ENCODE measurements around the gene RSPH6A. TPM values are rescaled to one million over a fixed set of nuclear protein-coding genes. Genes with fewer than 3 reads are reported as not detected.

Gene RSPH6A
- total and polyA plus RNA-seq, 2 of the 4 experiments (the other 2 are of a cell fraction): under 0.01 to 0.09 TPM

DNA sequence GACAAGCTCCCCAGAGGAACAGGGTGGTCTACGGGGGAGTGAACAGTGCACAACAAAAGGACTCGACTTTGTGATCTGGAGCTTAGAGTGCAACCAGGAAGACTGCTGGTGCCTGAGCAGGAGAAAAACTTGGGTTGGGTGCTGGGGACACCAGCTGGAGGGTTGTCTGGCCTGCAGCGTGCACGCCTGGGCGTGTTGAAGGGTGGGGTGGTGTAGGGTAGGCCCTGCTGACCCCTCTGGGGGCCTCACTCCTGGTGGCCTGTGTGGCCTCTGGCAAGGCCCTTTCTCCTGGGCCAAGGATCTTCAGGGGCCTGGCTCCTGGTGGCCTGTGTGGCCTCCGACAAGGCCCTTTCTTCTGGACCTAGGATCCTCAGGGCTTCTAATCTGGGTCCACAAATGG is 4.7 kb upstream of the RSPH6A start:
- H4K8ac ChIP-seq (ENCODE audit: low read depth in 2 of 2, low read length in 2 of 2): no peak overlapping the region
- no peak overlapping the region for H3K56ac ChIP-seq (ENCODE audit: extremely low read depth, insufficient read depth, low read length)
- H4K20me1 ChIP-seq (ENCODE audit: insufficient read depth, low read length): peaks cover 9% of the 10 kb centered on the region
- H3K79me1 ChIP-seq (ENCODE audit: low read depth in 1 of 2, low read length in 2 of 2): no peaks in the 10 kb centered on the region; a peak in 1 of 4 replicates
- H2BK15ac ChIP-seq (ENCODE audit: low read depth, low read length): no peak overlapping the region
- no peak overlapping the region for H3K27ac ChIP-seq (ENCODE audit: insufficient read depth, low read length)
- no peak overlapping the region for H3K4me3 ChIP-seq (ENCODE audit: insufficient read depth, low read depth, low read length)
- H3K27me3 ChIP-seq (ENCODE audit: control insufficient read depth, insufficient read depth, low read length): no peaks in the 10 kb centered on the region
- CTCF ChIA-PET: no interaction called here
- no peak overlapping the region for H3K23ac ChIP-seq (ENCODE audit: low read depth, low read length)
- no peak overlapping the region for H4K91ac ChIP-seq (ENCODE audit: insufficient read depth, low read depth, low read length)
- peaks cover 50% of the 10 kb centered on the region for H3K36me3 ChIP-seq (ENCODE audit: control insufficient read depth, insufficient read depth, low read length)
- TF ChIP-seq MXI1 (IDR thresholded peaks at IDR 0.05; ENCODE audit: borderline replicate concordance, low read depth, low read length) (no peak), NFE2L2 (IDR thresholded peaks at IDR 0.05; ENCODE audit: low read depth, low read length) (no peak), RCOR1 (IDR thresholded peaks at IDR 0.05; ENCODE audit: insufficient replicate concordance, low read length) (no peak), BHLHE40 (IDR thresholded peaks at IDR 0.05; ENCODE audit: low read depth, low read length) (no peak), CEBPB (IDR thresholded peaks at IDR 0.05; ENCODE audit: low read depth, low read length) (no peak)
- POLR2A ChIA-PET (ENCODE audit: unreplicated experiment): interaction anchor here (0.5 kb wide), 1 partner anchor 62 kb away, joined by 5 read pairs; no protein-coding TSS in a partner anchor
- no peak overlapping the region for H3K4ac ChIP-seq (ENCODE audit: low read depth, low read length)
- ATAC-seq (ENCODE audit: low read depth) (no peak), DNase-seq (no peak)
- H3K9me3 ChIP-seq (ENCODE audit: control insufficient read depth, insufficient read depth, low read length): no peaks in the 10 kb centered on the region
- no peaks in the 10 kb centered on the region for H3K4me1 ChIP-seq (ENCODE audit: control insufficient read depth, insufficient read depth, low read length)
- no peak overlapping the region for H2BK5ac ChIP-seq (ENCODE audit: low read depth, low read length, poor library complexity, severe bottlenecking)
- no peak overlapping the region for H3K4me2 ChIP-seq (ENCODE audit: low read depth, low read length)
- intact Hi-C loops (cut with micrococcal nuclease) (no loop called here), dilution Hi-C loops (cut with HindIII; ENCODE audit: low sequenced_read_pairs, unreplicated experiment) (no loop called here), in situ Hi-C loops (cut with MboI; ENCODE audit: low sequenced_read_pairs) (no loop called here)
- no peak overlapping the region for H2BK120ac ChIP-seq (ENCODE audit: low read depth, low read length)
- no peak overlapping the region for H3K9ac ChIP-seq (ENCODE audit: low read depth, low read length)
- no peak overlapping the region for H2AFZ ChIP-seq (replicated peaks; ENCODE audit: low read length, poor library complexity)
- no peak overlapping the region for H2BK20ac ChIP-seq (ENCODE audit: low read depth, low read length)
- H2AK9ac ChIP-seq (replicated peaks; ENCODE audit: low read depth, low read length, poor library complexity): no peak overlapping the region
- H2AK5ac ChIP-seq (ENCODE audit: low read depth, low read length): no peak overlapping the region
- H3K18ac ChIP-seq (ENCODE audit: low read depth, low read length): no peak overlapping the region
- WGBS, 2 experiments (ENCODE audit: extremely low coverage in 2 of 2, insufficient read length in 1 of 2): 63% methylated on average over 2 of the region's 6 CpGs; no CpG with 5 or more reads in 1 of the 2 experiments
- H4K5ac ChIP-seq (ENCODE audit: low read depth, low read length): no peak overlapping the region
- no peaks in the 10 kb centered on the region for H3K9me1 ChIP-seq (ENCODE audit: insufficient read depth, low read length)
- H3K14ac ChIP-seq (replicated peaks; ENCODE audit: low read depth, low read length): no peak overlapping the region
- no TSS peak for BruUV-seq (replicated peaks)

All from IMR-90 (cell line).